ENCODE measurements around the gene EMSY.
"Not testable (repeated sequence)": the region's sequence is repeated elsewhere in the genome, so short reads cannot be mapped to it uniquely, and the experiment has no call there.

EMSY gene

GRCh38 chr11:76577226-76577920, 132.6 kb downstream of the EMSY start:
- FAIRE-seq = no peak

GRCh38 chr11:76577921-76578653, 133.3 kb downstream of the EMSY start:
- no peak for FAIRE-seq

GRCh38 chr11:76578654-76579055, 133.8 kb downstream of the EMSY start:
- FAIRE-seq = no peak

- FAIRE-seq = no peak
Observed at GRCh38 chr11:76579056-76579751, 134.4 kb downstream of the EMSY start.

GRCh38 chr11:76579752-76580151, 134.9 kb downstream of the EMSY start:
- no peak for FAIRE-seq

GRCh38 chr11:76582471-76582870, 137.7 kb downstream of the EMSY start:
- not testable (repeated sequence) for FAIRE-seq

- no peak for FAIRE-seq
Observed at GRCh38 chr11:76587820-76588454, 143.1 kb downstream of the EMSY start.

- no peak for FAIRE-seq
Observed at GRCh38 chr11:76588455-76589325, 143.9 kb downstream of the EMSY start.

- no peak for FAIRE-seq
Observed at GRCh38 chr11:76589477-76589876, 144.7 kb downstream of the EMSY start.

- FAIRE-seq = no peak
Observed at GRCh38 chr11:76589964-76590950, 145.4 kb downstream of the EMSY start.

GRCh38 chr11:76591416-76591815, 146.6 kb downstream of the EMSY start:
- FAIRE-seq = no peak

GRCh38 chr11:76592025-76592914, 147.5 kb downstream of the EMSY start:
- FAIRE-seq = no peak

- FAIRE-seq = no peak
Observed at GRCh38 chr11:76592961-76593360, 148.1 kb downstream of the EMSY start.

GRCh38 chr11:76595091-76595490, 150.3 kb downstream of the EMSY start:
- FAIRE-seq = not testable (repeated sequence)

- FAIRE-seq = no peak
Observed at GRCh38 chr11:76596652-76597051, 151.8 kb downstream of the EMSY start.

GRCh38 chr11:76597533-76598425, 153.0 kb downstream of the EMSY start:
- FAIRE-seq = no peak

- FAIRE-seq = no peak
Observed at GRCh38 chr11:76598426-76598839, 153.6 kb downstream of the EMSY start.

- FAIRE-seq = no peak
Observed at GRCh38 chr11:76599041-76600013, 154.5 kb downstream of the EMSY start.
